HEK293T (cell line): ENCODE data around the gene RBBP8NL.
A peak's percentile ranks its signal among the peaks of the same experiment; 100 is the strongest.

Experiments used
- CTCF ChIA-PET: fragments of 350-600 bp; formaldehyde crosslinking; extraction: SDS; loops from one replicate; lab custom pipeline; 2021; ENCODE audit warnings: antibody characterized with exemption, inconsistent platforms; lab: Yijun Ruan, JAX
- POLR2A ChIA-PET: fragments of 350-600 bp; formaldehyde crosslinking; extraction: SDS; loops from one replicate; lab custom pipeline; 2020; ENCODE audit warnings: antibody characterized with exemption, inconsistent platforms; lab: Yijun Ruan, JAX
- DNase-seq: peaks from one replicate; pipeline ENCODE4 v3.0.0; 2012; ENCODE audit warnings: mixed read lengths; ENCODE audit errors: extremely low spot score
- ARNT ChIP-seq: fragments of 450-650 bp; IDR thresholded peaks from 2 replicates; pipeline ENCODE4 v1.6.1; 2017; ENCODE audit warnings: mild to moderate bottlenecking
- BHLHE40 ChIP-seq: fragments of 450-650 bp; IDR thresholded peaks from 2 replicates; pipeline ENCODE4 v1.6.1; 2016; ENCODE audit warnings: mild to moderate bottlenecking, moderate library complexity, borderline replicate concordance
- CTBP1 ChIP-seq: fragments of 450-650 bp; IDR thresholded peaks from 2 replicates; pipeline ENCODE4 v1.6.1; 2016; ENCODE audit warnings: borderline replicate concordance
- ELF4 ChIP-seq: fragments of 450-650 bp; IDR thresholded peaks from 2 replicates; pipeline ENCODE4 v1.6.1; 2017; ENCODE audit warnings: antibody characterized with exemption
- FOXA1 ChIP-seq: fragments of 450-650 bp; IDR thresholded peaks from 2 replicates; pipeline ENCODE4 v1.6.1; 2016; ENCODE audit warnings: mild to moderate bottlenecking
- FOXK2 ChIP-seq: fragments of 450-650 bp; IDR thresholded peaks from 2 replicates; pipeline ENCODE4 v1.6.1; 2016; ENCODE audit warnings: mild to moderate bottlenecking
- FOXM1 ChIP-seq: fragments of 450-650 bp; IDR thresholded peaks from 2 replicates; pipeline ENCODE4 v1.6.1; 2017; ENCODE audit warnings: mild to moderate bottlenecking, borderline replicate concordance
- HDGF ChIP-seq: fragments of 450-650 bp; IDR thresholded peaks from 2 replicates; pipeline ENCODE4 v1.6.1; 2017; ENCODE audit warnings: antibody characterized with exemption, borderline replicate concordance
- L3MBTL2 ChIP-seq: fragments of 450-650 bp; conservative IDR thresholded peaks from 2 replicates; pipeline ENCODE4 v1.6.1; 2016; ENCODE audit warnings: mild to moderate bottlenecking
- LEF1 ChIP-seq: fragments of 450-650 bp; IDR thresholded peaks from 2 replicates; pipeline ENCODE4 v1.6.1; 2017; ENCODE audit warnings: mild to moderate bottlenecking, borderline replicate concordance
- NFRKB ChIP-seq: fragments of 450-650 bp; IDR thresholded peaks from 2 replicates; pipeline ENCODE4 v1.6.1; 2016; ENCODE audit warnings: mild to moderate bottlenecking, moderate library complexity
- SP1 ChIP-seq: fragments of 450-650 bp; IDR thresholded peaks from 2 replicates; pipeline ENCODE4 v1.6.1; 2017
- SUZ12 ChIP-seq: fragments of 450-650 bp; IDR thresholded peaks from 2 replicates; pipeline ENCODE4 v1.6.1; 2016; ENCODE audit warnings: mild to moderate bottlenecking
- TARDBP ChIP-seq: fragments of 450-650 bp; IDR thresholded peaks from 2 replicates; pipeline ENCODE4 v1.6.1; 2016
- ZNF384 ChIP-seq: fragments of 450-650 bp; IDR thresholded peaks from 2 replicates; pipeline ENCODE4 v1.6.1; 2016
- TF ChIP-seq, protein P1 (sequence below): fragments of 450-650 bp; IDR thresholded peaks from 2 replicates; pipeline ENCODE4 v1.6.1; 2016

Gene RBBP8NL

DNA sequence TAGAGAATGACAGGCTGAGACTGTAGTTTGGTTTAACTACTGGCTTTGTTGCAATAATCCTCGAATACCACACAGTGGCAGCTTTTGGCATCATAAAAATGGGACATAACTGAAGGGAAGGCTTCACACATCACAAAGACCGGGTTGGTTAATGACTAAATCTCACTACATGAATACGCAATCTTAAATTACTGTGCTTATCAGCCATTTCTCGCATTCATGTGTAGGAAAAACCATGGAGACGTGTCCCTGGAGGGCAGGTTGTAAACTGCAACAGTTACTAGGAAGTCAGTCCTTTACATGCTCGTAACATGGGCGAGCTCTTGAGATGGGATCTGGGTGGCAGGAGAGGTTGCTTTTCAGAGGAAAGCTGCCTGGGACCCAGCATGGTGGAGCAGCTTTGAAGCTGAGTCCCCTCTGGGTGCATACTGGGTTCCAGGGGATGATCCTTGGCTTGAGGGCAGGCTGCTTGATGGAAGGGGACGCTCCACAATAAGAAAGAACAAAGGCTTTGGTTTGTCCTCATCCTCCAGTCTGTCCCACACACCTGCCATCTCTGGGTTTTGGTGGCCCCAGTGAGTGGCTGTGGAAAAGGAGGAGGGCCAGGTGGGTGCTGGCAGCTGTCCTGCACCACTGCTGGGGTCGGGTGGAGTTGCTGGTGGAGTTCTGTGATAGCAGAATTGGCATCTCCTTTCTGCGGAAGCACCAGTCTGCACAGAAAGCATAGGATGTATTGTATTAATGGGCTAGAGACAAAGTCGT is 38.3 kb downstream of the RBBP8NL start:
- TF ChIP-seq FOXK2 (no peak), NFRKB (no peak), ELF4 (0 out of 2 replicates have a peak, but pooled peaks have one; percentile 7), L3MBTL2 (no peak), CTBP1 (no peak), FOXA1 (no peak)
- no peak for DNase-seq
- ChIA-PET CTCF (no interaction called here), POLR2A (no interaction called here)

DNA sequence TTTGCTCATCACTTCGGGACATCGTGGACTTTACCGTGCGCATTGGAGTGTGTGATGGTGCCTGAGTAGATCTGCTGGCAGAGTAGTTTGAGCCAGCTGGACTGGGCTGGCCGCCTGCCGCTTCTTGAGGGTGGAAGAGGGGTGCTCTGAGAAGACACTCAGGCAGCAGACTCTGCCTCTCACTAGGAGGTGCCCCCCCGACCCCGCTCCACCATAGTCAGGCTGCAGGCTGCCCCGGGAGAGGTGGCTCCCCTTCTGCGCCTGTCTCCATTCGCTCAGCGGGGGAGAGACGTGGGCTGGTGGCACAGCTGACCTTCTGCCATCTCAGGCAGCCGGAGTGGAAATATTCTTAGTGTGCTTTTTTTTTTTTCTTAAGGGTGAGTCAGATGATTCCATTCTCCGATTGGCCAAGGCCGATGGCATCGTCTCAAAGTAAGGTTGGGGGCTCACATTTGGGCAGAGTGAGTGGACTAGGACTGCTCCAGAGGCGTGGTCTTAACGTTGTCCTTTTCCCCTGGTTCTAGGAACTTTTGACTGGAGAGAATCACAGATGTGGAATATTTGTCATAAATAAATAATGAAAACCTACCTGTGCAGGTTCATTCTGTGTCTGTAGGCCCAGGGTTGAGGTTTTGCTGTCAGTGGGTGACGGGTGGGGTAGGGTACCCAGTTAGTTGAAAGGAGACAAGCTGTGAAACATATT is 39.3 kb downstream of the RBBP8NL start:
- ChIA-PET POLR2A (interaction anchor here (1.5 kb wide), 1 partner anchor 23 kb away, joined by 8 read pairs; no protein-coding TSS in a partner anchor), CTCF (no interaction called here)
- DNase-seq: no peak
- no peak for TF ChIP-seq SP1
- TF ChIP-seq TARDBP: no peak
- TF ChIP-seq FOXM1: no peak
- TF ChIP-seq SUZ12: no peak
- TF ChIP-seq ELF4: no peak
- no peak for TF ChIP-seq LEF1
- TF ChIP-seq FOXK2: no peak
- no peak for TF ChIP-seq BHLHE40

DNA sequence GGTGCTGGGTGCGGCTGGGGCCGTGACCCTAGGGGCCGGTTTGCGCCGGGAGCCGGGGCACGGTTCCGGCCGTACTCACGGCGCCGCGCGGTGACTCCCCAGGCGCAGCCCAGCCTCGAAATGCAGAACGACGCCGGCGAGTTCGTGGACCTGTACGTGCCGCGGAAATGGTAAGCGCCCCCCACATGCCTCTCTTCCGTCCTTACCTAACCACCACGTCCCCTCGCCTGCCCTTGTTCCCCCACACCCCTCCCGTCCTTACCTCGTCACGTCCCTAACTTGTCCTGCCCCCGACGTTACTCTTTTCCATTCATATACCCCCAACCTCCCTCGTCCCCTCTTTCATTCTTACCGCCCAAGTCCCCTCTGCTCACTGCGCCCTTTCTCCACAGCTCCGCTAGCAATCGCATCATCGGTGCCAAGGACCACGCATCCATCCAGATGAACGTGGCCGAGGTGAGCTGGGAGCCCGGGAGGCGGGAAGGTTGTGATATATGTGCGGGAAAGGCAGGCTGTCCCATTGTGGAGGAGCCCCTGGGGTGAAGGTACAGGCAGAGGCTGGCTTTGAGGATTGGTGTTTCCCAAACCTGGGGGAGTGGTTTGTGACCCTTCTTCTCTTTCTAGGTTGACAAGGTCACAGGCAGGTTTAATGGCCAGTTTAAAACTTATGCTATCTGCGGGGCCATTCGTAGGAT is 40.0 kb downstream of the RBBP8NL start:
- ChIA-PET POLR2A (interaction anchor here (0.9 to 1.9 kb wide), 12 partner anchors 8 to 171 kb away, joined by 3 to 11 read pairs (median 4); no protein-coding TSS in a partner anchor), CTCF (interaction anchor here (1.2 kb wide), 1 partner anchor 22 kb away, joined by 3 read pairs; no protein-coding TSS in a partner anchor)
- no peak for TF ChIP-seq ELF4
- TF ChIP-seq ZNF384: no peak
- TF ChIP-seq CTBP1: no peak
- no peak for TF ChIP-seq TARDBP
- no peak for TF ChIP-seq NFRKB
- no peak for TF ChIP-seq L3MBTL2
- no peak for TF ChIP-seq FOXM1
- no peak for TF ChIP-seq LEF1
- TF ChIP-seq SUZ12: no peak
- TF ChIP-seq, protein P1, sequence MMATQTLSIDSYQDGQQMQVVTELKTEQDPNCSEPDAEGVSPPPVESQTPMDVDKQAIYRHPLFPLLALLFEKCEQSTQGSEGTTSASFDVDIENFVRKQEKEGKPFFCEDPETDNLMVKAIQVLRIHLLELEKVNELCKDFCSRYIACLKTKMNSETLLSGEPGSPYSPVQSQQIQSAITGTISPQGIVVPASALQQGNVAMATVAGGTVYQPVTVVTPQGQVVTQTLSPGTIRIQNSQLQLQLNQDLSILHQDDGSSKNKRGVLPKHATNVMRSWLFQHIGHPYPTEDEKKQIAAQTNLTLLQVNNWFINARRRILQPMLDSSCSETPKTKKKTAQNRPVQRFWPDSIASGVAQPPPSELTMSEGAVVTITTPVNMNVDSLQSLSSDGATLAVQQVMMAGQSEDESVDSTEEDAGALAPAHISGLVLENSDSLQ: no peak
- TF ChIP-seq ARNT: no peak
- no peak for TF ChIP-seq BHLHE40
- no peak for TF ChIP-seq HDGF
- no peak for DNase-seq

DNA sequence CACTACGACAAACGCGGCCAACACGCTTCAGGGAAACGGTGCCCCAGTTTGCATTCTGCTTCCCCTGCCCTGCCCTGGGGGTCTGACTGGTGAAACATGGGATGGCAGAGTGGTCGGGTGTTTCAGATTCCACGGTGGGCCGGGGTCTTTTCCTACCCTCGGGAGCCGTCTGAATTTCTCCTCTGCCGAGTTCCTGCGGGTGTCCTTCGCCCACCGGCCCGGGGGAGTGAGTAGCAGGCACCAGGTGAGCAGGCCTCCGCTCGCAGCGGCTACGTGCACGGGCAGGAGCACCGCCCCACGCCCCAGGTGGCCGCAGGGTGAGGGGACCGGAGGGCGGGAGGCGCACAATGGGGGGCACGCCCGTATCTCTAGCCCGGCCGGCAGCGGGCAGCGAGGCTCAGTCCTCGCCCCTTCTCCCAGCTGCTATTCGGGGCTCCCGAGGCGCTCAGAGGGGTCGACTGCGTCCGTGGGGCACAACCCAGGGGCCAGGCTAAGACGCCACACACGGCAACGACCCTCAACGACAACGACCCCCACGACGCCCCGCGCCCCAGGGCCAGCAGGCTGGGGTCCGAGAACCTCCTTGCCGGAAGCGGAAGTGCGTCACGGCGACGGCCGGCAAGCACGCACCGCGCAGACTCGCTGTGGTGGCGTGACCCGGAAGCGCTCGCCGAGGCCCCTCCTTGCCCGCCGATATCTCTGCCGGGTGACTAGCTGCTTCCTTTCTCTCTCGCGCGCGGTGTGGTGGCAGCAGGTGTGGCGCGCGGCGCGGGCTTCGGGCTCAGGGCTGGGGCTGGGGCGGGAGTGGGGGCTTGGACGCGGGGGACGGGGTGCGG is 40.7 kb downstream of the RBBP8NL start, which contains the start of gene RPS21:
RPS21 (plus strand) TSS at position 721 of the 836 bp plus-strand sequence. CDS start 236 bp downstream, outside the sequence.
- TF ChIP-seq SP1 (no peak), TARDBP (no peak), BHLHE40 (no peak), ELF4 (peak; percentile 77), ZNF384 (no peak), L3MBTL2 (peak; percentile 45; the same call in 1 of the 2 replicates)
- POLR2A ChIA-PET: interaction anchor here (0.6 to 1.9 kb wide), 15 partner anchors 9 to 170 kb away, joined by 3 to 11 read pairs (median 4); no protein-coding TSS in a partner anchor
- CTCF ChIA-PET: interaction anchor here (0.6 to 1.2 kb wide), 2 partner anchors 23 to 129 kb away, joined by 3 read pairs; no protein-coding TSS in a partner anchor
- peak; percentile 95 for DNase-seq

DNA sequence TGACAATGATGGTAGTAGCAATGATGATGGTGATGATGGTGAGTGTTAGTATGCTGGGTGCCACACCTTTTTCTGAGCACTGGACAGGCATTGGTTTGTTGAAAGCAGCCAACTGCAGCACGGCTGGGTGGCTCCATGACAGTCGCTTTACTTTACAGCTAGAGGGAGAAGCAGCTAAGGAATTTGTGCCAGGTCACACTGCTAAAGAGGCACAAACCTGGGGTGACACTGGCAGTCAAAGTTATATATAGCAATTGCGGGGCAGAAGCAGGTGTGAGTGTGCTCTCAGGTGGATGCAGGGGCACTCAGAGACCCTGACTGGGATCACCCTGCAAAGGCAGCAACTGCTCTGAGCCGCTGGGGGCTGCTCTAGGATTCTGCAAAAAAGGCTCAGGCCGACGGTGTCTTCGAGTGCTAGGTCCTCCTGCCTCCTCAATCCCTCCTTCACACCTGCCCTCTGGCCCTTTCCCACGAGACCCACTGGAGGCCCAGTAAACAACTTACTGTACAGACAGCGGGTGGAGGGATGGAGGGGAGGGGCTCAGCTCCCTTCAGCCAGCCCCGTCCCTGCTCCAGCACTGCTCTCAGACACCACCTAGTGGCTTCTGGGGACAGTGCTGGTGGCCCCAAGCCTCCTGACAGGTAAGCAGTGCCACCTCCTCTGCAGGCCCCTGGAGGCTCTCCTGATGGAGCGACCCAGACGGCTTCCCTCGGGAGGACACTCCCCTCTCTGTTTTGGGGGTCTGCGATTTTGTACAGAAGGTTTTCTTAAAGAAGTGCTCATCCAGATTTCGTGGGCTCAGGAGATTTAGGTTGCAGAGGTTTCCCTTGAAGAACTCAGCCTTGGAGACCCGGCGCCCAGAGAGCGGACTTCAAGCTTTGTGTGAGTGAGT is 44.8 kb downstream of the RBBP8NL start:
- DNase-seq: peak; percentile 80
- POLR2A ChIA-PET: interaction anchor here (0.6 to 1.2 kb wide), 4 partner anchors 14 to 85 kb away, joined by 3 to 6 read pairs (median 3); partner anchors contain the start of gene ADRM1
- CTCF ChIA-PET: interaction anchor here (0.5 to 1.7 kb wide), 12 partner anchors 11 to 555 kb away, joined by 3 to 9 read pairs (median 4); partner anchors contain the start of genes ADRM1 and LAMA5
- no peak for TF ChIP-seq NFRKB

DNA sequence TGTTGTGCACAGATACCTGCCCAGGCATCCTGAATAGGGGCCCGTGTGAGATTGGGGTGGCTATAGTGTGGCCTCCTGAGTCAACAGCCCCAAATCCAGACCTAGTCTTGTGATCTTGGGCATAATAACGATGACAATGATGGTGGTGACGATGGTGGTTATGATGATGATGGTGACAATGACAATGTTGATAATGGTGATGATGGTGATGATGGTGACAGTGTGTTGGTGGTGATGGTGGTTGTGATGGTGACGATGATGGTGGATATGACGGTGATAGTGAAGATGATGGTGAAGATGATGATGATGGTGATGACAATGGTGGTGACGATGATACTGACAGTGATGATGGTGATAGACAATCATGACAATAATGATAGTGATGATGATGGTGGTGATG is 45.5 kb downstream of the RBBP8NL start:
- POLR2A ChIA-PET: no interaction called here
- TF ChIP-seq TARDBP (0 out of 2 replicates have a peak, but pooled peaks have one; percentile 33), L3MBTL2 (no peak), CTBP1 (peak; percentile 53; the same call in 1 of the 2 replicates)
- CTCF ChIA-PET: interaction anchor here (1.0 to 1.7 kb wide), 4 partner anchors 13 to 81 kb away, joined by 4 to 9 read pairs (median 8); partner anchors contain the start of gene ADRM1
- DNase-seq: no peak
